Activated CD8-positive, alpha-beta memory T cell treated with anti-CD3 and anti-CD28 coated beads, Interleukin-2, amount 50 U/mL, for 24 hours (primary cell): Measurements from ENCODE around the gene RCBTB1.
"Not testable (repeated sequence)": the region's sequence is repeated elsewhere in the genome, so short reads cannot be mapped to it uniquely, and the experiment has no call there.

Source experiments
- DNase-seq: peaks from one replicate; pipeline ENCODE4 v3.0.0-alpha.2; 2020; ENCODE audit errors: extremely low read depth

The RCBTB1 gene

GRCh38 chr13:49604570-49604969 lies 19.2 kb upstream of the RCBTB1 start:
- no peak for DNase-seq

DNA sequence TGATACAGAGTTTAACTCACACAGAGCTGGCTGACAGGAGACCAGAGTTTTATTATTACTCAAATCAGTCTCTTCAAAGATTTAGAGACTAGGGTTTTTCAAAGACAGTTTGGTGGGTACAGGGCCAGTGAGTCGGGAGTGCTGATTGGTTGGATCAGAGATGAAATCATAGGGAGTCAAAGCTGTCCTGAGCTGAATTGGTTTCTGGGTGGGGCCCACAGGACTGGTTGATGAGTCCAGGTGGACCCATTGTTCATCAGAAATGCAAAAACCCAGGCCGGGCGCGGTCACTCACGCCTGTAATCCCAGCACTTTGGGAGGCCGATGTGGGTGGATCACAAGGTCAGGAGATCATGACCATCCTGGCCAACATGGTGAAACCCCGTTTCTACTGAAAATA lies 17.3 kb upstream of the RCBTB1 start:
- DNase-seq, result not testable (repeated sequence)

GRCh38 chr13:49602005-49602404 lies 16.6 kb upstream of the RCBTB1 start:
- no peak for DNase-seq

GRCh38 chr13:49597043-49597641 lies 11.8 kb upstream of the RCBTB1 start:
- DNase-seq, result no peak

DNA sequence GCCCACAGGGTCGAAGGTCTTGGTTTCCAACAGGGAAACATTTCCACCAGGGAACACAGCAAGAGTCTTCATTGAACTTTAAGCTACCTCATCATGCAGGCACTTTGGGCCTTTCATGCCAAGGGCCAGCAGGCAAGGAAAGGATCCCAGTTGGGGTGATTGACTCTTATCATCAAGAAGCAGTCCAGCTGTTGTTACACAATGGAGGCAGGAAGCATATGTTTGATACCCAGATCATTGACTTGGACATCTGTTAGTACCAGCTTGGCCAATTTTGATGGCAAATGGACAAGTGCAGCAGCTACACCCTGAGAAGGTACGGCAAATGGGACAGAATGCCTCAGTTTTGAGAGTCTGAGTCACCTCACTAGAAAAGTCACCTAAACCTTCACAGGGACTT lies 10.9 kb upstream of the RCBTB1 start:
- no peak for DNase-seq

DNA sequence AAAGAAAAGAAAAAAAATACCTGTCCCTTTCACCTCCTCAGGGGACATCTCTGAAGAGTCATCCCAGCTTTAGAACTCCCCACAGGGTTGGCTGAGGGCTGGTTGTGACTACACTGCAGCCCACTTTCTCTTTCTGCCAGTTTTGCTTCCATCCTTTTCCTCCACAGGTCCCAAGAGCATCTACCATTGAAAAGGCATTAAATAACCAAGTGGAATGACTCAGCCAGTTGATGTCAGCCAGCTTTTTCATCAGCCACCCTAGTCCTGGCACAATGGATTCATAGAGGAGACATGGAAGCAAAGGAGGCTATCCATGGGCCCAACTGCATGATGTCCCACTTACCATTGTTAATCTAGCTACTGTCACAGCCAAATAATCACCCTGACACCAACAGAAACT lies 9.2 kb upstream of the RCBTB1 start:
- DNase-seq, result no peak

DNA sequence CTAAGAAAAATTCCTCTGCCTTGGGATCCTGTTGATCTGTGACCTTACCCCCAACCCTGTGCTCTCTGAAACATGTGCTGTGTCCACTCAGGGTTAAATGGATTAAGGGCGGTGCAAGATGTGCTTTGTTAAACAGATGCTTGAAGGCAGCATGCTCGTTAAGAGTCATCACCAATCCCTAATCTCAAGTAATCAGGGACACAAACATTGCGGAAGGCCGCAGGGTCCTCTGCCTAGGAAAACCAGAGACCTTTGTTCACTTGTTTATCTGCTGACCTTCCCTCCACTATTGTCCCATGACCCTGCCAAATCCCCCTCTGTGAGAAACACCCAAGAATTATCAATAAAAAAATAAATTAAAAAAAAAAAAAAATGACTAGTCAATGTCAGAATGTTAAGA lies 8.5 kb upstream of the RCBTB1 start:
- not testable (repeated sequence) for DNase-seq

DNA sequence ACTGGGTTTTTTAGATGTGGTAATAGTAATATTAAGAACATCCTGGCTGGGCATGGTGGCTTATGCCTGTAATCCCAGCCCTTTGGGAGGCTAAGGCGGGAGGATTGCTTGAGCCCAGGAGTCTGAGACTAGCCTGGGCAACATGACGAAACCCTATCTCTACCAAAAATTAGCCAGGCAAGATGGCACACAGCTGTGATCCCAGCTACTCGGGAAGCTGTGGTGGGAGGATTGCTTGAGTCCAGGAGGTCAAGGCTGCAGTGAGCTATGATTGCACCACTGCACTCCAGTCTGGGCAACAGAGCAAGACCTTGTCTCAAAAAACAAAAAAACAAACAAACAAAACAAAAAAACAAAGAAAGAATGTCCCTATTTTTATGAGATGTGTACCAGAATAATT lies 5.4 kb upstream of the RCBTB1 start:
- DNase-seq, result not testable (repeated sequence)

- no peak for DNase-seq
These were observed 2.0 kb upstream of the RCBTB1 start for GRCh38 chr13:49587311-49587847.

DNA sequence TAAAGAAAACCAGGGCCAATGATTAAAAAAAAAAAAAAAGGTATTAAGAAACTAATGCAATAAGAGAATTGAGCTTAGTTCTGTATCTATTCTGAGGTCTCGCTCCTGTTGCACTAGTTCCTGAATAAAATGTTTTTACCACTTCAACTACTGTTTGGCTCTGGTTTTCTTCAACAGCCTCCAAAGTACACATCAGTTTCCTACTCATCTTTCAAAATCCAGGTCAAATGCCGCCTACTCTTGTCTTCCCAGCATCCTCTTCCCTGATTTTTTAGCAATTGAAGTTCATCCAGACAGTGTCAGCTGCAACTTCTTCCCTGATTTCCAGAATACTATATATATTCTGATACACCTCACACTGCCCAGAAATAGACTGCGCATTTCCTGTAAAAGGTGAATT lies 1.4 kb upstream of the RCBTB1 start:
- no peak for DNase-seq

- DNase-seq, result no peak
These were observed 581 bp downstream of the RCBTB1 start for GRCh38 chr13:49584771-49585182.

GRCh38 chr13:49580980-49581680 lies 4.2 kb downstream of the RCBTB1 start:
- no peak for DNase-seq

GRCh38 chr13:49579501-49579900 lies 5.9 kb downstream of the RCBTB1 start:
- no peak for DNase-seq

GRCh38 chr13:49571299-49572240 lies 13.8 kb downstream of the RCBTB1 start:
- no peak for DNase-seq

DNA sequence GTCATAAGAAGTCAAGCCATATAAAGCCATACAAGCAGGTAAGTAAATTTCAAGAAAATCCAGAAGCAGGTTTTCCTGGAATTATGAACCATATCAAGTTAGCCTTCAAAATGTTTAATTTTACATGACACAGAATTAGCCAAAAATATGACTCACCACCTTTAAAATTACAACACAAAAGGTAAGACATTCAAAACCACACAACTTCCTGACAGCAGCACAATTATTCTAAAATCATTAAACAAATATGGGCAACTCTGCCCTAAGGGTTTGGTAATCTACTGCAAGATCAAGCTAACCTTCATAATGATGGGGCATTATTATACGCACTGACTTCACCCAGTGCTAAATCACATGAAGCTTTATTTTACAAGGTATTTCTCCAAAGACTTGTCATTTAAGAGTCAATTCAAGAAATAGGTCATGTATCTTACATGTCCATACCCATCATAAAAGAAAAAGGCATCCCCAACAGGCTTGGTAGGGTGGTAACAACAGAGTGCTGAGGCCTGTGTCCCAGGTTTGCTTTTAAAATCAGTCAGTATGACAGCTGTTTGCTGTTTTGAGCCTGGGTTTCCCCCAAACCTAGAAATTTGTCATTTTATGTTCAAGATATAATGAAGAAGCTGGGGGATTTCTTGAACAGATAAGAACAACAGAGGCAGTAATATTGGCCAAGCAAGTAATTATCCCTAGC lies 15.2 kb downstream of the RCBTB1 start:
- no peak for DNase-seq

- no peak for DNase-seq
These were observed 17.9 kb downstream of the RCBTB1 start for GRCh38 chr13:49567491-49567890.

DNA sequence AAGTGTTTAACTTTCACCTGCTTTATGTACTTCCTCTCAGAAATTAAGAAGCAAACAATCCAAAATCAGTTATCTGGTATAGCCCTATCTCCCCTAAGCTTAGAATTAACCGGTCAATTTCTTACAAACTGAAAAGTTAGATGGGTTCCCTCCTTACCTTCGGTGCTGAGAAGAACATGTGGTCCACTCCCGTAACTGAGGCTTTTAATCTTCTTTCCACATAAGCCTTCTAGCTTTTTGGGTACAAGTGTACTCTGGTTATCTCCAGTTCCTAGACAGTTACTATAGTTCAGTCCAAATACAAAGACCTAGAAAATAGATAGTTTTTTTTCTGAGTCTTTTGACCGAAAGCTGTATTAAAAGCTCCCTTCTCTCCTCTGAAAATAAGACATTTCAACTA lies 18.9 kb downstream of the RCBTB1 start:
- DNase-seq, result no peak

DNA sequence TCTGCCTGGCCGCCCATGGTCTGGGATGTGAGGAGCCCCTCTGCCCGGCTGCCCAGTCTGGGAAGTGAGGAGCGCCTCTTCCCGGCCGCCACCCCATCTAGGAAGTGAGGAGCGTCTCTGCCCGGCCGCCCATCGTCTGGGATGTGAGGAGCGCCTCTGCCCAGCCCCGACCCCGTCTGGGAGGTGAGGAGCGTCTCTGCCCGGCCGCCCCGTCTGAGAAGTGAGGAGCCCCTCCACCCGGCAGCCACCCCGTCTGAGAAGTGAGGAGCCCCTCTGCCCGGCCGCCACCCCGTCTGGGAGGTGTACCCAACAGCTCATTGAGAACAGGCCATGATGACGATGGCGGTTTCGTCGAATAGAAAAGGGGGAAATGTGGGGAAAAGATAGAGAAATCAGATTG lies 19.9 kb downstream of the RCBTB1 start:
- DNase-seq, result not testable (repeated sequence)

GRCh38 chr13:49563516-49563915 lies 21.8 kb downstream of the RCBTB1 start:
- DNase-seq, result no peak

- no peak for DNase-seq
These were observed 24.3 kb downstream of the RCBTB1 start for GRCh38 chr13:49561062-49561410.

DNA sequence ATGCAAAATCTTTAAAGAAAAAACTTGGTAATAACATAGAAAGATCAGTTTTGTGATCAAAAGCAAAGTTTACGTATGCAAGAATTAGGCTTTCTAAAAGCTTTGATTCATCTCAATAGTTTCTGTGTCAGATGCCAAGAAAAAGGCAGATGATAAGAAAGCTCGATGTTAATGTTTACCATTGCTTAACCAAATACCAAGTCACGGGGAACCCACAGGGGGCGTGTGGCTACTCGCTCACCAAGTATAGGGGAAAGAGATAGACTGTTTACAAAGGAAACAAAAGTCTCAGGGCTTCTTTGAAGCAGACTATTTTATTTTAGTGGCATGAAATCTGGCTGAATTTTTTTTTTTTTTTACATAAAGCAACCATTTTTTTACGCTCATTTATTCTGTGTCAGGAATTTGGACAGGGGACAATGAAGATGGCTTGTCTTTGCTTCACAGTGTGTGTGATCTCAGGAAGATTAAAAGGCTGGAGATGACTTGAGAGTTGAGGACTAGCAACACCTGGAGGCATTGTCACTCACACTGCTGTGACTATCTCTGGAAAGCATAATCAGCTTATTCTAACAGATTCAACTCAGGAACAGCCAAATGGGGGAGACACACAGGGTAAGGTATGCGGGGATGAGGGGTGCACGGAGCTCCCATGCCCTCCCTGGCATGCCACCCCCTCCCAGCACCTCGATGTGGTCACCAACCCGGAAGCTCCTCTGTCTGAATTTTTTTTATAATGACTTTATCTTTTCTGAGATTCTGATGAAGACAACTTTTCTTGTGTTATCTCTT lies 24.9 kb downstream of the RCBTB1 start:
- no peak for DNase-seq
